IgD-negative memory B cell (primary cell): ENCODE measurements around the gene GNG2. TPM values are rescaled to one million over a fixed set of nuclear protein-coding genes. Genes with fewer than 3 reads are reported as not detected.

Source experiments
- H3K27ac Mint-ChIP-seq, 3 donors: one replicate each; pipeline ENCODE4 v1.8.0; 2020 to 2022; ENCODE audit warnings: mild to moderate bottlenecking in 3 of 3, mixed read lengths in 3 of 3, moderate library complexity in 1 of 3
- H3K27me3 Mint-ChIP-seq: one replicate; pipeline ENCODE4 v1.8.0; 2021; ENCODE audit warnings: mixed read lengths
- H3K36me3 Mint-ChIP-seq: one replicate; pipeline ENCODE4 v1.8.0; 2020; ENCODE audit warnings: mild to moderate bottlenecking, mixed read lengths
- H3K4me1 Mint-ChIP-seq, 3 donors: one replicate each; pipeline ENCODE4 v1.8.0; 2020 to 2022; ENCODE audit warnings: mixed read lengths in 3 of 3, mild to moderate bottlenecking in 1 of 3
- H3K4me3 Mint-ChIP-seq, 4 donors: one replicate each; pipeline ENCODE4 v1.8.0; 2020 to 2022; ENCODE audit warnings: mild to moderate bottlenecking in 4 of 4, mixed read lengths in 4 of 4, moderate library complexity in 3 of 4
- H3K9me3 Mint-ChIP-seq, 3 donors: one replicate each; pipeline ENCODE4 v1.8.0; 2020 to 2021; ENCODE audit warnings: mixed read lengths in 3 of 3, mild to moderate bottlenecking in 1 of 3
- polyA plus RNA-seq: library from polyadenylated mRNA; unstranded; fragments of 300-500 nt; fragmentation: Illumina TruSeq; gene quantifications from one replicate; pipeline ENCODE4 v1.2.3, GENCODE V29; 2021

Gene GNG2
- polyA plus RNA-seq, 1 donor from 2014 or later = 68.8 TPM

- no peaks in the 10 kb centered on the region for H3K9me3 Mint-ChIP-seq
- peaks cover 41 to 48% (median 43%) of the 10 kb centered on the region in 3 donors for H3K4me1 Mint-ChIP-seq
- no peak overlapping the region for H3K27ac Mint-ChIP-seq
- no peak overlapping the region for H3K4me3 Mint-ChIP-seq
- H3K27me3 Mint-ChIP-seq = no peaks in the 10 kb centered on the region
- H3K36me3 Mint-ChIP-seq = no peaks in the 10 kb centered on the region
Measured at GRCh38 chr14:51867741-51868140, 7.3 kb downstream of the GNG2 start.

GRCh38 chr14:51868405-51868804, 8.0 kb downstream of the GNG2 start:
- Mint-ChIP-seq H3K4me3 (no peak overlapping the region), H3K27ac (no peak overlapping the region), H3K36me3 (no peaks in the 10 kb centered on the region), H3K9me3 (no peaks in the 10 kb centered on the region), H3K4me1 (peaks cover 40 to 47% (median 44%) of the 10 kb centered on the region in 3 donors), H3K27me3 (no peaks in the 10 kb centered on the region)

DNA sequence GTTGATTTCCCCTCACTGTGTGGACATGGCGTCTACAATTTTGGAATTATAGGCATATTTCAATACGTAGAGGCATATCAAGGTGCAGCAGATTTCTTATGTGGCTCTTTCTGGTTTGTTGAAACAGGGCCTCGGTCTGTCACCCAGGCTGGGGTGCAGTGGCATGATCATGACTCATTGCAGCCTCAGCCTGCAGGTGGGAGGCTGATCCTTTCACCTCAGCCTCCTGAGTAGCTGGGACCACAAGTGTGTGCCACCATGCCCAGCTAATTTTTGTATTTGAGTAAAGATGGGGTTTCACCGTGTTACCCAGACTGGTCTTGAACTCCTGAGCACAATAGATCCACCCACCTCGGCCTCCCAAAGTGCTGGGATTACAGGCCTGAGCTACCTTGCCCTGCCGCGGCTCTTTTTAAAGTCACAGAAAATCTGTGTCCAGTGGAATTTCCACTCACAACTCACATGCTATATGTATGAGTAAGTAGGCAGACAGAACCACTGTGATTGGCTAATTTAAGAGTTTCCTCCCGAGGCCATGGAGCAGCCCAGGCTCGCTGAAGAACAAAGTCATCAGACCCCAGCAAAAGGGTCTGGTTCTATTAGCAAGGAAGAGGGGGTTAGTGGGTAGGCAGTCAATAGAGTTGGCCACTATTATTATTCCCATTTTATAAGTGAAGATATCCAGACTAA, 9.1 kb downstream of the GNG2 start:
- peaks cover 37 to 44% (median 44%) of the 10 kb centered on the region in 3 donors for H3K4me1 Mint-ChIP-seq
- no peaks in the 10 kb centered on the region for H3K27me3 Mint-ChIP-seq
- no peaks in the 10 kb centered on the region for H3K9me3 Mint-ChIP-seq
- peak overlapping the region in 2 of 4 donors; percentile 42 to 83 for H3K4me3 Mint-ChIP-seq
- H3K27ac Mint-ChIP-seq = peak overlapping the region in 1 of 3 donors; percentile 60
- H3K36me3 Mint-ChIP-seq = peaks cover 2% of the 10 kb centered on the region

DNA sequence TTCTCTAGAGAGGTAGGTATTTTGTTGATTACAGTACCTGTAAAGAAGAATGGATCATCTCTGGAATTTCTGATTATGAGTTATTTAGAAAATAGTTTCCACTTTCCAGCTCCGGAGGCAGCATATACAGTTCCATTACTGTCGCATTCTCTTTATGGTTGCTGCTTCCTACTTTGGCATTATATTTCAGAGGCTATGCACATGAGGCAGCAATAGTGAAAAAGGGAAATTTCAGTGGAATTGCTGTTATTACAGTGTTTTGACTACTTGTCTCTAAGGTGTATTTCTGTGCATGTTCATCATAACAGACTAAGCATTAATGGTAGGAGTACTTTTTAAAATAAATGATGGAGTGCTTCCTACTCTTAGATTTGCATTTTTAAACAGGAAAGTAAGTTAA, 10.2 kb downstream of the GNG2 start:
- peaks cover 38 to 43% (median 40%) of the 10 kb centered on the region in 3 donors for H3K4me1 Mint-ChIP-seq
- H3K9me3 Mint-ChIP-seq = no peaks in the 10 kb centered on the region
- H3K27ac Mint-ChIP-seq = peak overlapping the region in 1 of 3 donors; percentile 36
- H3K4me3 Mint-ChIP-seq = peak overlapping the region in 1 of 4 donors; percentile 78
- H3K36me3 Mint-ChIP-seq = peaks cover 2% of the 10 kb centered on the region
- no peaks in the 10 kb centered on the region for H3K27me3 Mint-ChIP-seq

- Mint-ChIP-seq H3K9me3 (no peaks in the 10 kb centered on the region), H3K4me1 (peaks cover 41 to 45% (median 44%) of the 10 kb centered on the region in 3 donors), H3K36me3 (peaks cover 2% of the 10 kb centered on the region), H3K27me3 (no peaks in the 10 kb centered on the region), H3K27ac (peak overlapping the region; percentile 16 to 47 (median 39)), H3K4me3 (peak overlapping the region in 2 of 4 donors; percentile 26 to 81)
Measured at GRCh38 chr14:51871846-51872245, 11.4 kb downstream of the GNG2 start.

- H3K4me1 Mint-ChIP-seq = peaks cover 44 to 48% (median 48%) of the 10 kb centered on the region in 3 donors
- peak overlapping the region; percentile 17 to 47 (median 39) for H3K27ac Mint-ChIP-seq
Measured at GRCh38 chr14:51872396-51872795, 12.0 kb downstream of the GNG2 start.

DNA sequence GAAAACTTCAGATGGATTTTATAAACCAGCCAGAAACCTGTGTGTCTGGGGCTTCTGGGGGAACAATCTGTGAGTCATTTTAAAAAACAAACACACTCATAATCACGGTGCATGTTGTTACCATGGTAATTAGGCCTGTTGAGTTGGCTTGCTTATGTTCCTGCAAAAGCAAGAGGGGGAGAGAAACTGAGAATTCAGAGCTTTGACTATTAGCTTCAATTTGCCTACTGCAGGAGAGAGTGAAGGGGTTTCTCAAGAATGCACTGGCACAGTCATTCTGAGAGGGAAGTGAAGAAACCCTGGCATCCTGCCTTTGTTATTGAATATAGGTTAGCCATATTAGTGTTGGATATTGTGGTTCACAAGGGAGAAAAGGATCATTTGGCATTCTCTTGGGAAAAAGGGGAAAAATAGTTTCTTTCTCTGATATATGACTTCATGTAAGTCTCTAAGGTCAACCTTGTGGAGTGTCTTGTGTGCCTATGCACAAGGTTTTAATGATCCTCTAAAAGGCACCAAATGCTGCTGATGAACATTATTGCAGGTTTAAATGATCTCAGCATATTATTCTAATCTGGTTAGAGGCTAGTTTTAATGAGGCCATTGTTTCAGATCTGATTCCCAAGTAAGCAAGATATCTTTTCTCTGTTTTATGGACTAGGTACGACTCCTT, 12.9 kb downstream of the GNG2 start:
- Mint-ChIP-seq H3K9me3 (no peaks in the 10 kb centered on the region), H3K36me3 (peaks cover 2% of the 10 kb centered on the region), H3K4me3 (peak overlapping the region in 3 of 4 donors; percentile 7 to 61 (median 33)), H3K4me1 (peaks cover 51 to 53% (median 52%) of the 10 kb centered on the region in 3 donors), H3K27me3 (no peaks in the 10 kb centered on the region), H3K27ac (peak overlapping the region; percentile 6 to 39 (median 17))

More at GRCh38 chr14:51872396-51872795, 12.0 kb downstream of the GNG2 start:
- H3K36me3 Mint-ChIP-seq = peaks cover 2% of the 10 kb centered on the region
- peak overlapping the region in 1 of 4 donors; percentile 60 for H3K4me3 Mint-ChIP-seq
- H3K27me3 Mint-ChIP-seq = no peaks in the 10 kb centered on the region
- H3K9me3 Mint-ChIP-seq = no peaks in the 10 kb centered on the region

- H3K9me3 Mint-ChIP-seq = no peaks in the 10 kb centered on the region
- H3K4me3 Mint-ChIP-seq = peak overlapping the region in 2 of 4 donors; percentile 33 to 44
- peaks cover 44 to 56% (median 47%) of the 10 kb centered on the region in 3 donors for H3K4me1 Mint-ChIP-seq
- no peaks in the 10 kb centered on the region for H3K27me3 Mint-ChIP-seq
- peak overlapping the region in 2 of 3 donors; percentile 29 to 30 for H3K27ac Mint-ChIP-seq
- peaks cover 7% of the 10 kb centered on the region for H3K36me3 Mint-ChIP-seq
Measured at GRCh38 chr14:51877810-51878209, 17.4 kb downstream of the GNG2 start.

- Mint-ChIP-seq H3K27ac (peak overlapping the region in 2 of 3 donors; percentile 49 to 87), H3K9me3 (no peaks in the 10 kb centered on the region), H3K4me3 (peak overlapping the region in 1 of 4 donors; percentile 4), H3K27me3 (no peaks in the 10 kb centered on the region), H3K36me3 (peaks cover 5% of the 10 kb centered on the region), H3K4me1 (peaks cover 41 to 55% (median 43%) of the 10 kb centered on the region in 3 donors)
Measured at GRCh38 chr14:51879170-51879569, 18.8 kb downstream of the GNG2 start.

- Mint-ChIP-seq H3K36me3 (peaks cover 9% of the 10 kb centered on the region), H3K27me3 (no peaks in the 10 kb centered on the region), H3K9me3 (no peaks in the 10 kb centered on the region), H3K27ac (peak overlapping the region in 1 of 3 donors; percentile 31), H3K4me3 (peak overlapping the region in 2 of 4 donors; percentile 11 to 60), H3K4me1 (peaks cover 45 to 57% (median 46%) of the 10 kb centered on the region in 3 donors)
Measured at GRCh38 chr14:51880835-51881580, 20.6 kb downstream of the GNG2 start.

DNA sequence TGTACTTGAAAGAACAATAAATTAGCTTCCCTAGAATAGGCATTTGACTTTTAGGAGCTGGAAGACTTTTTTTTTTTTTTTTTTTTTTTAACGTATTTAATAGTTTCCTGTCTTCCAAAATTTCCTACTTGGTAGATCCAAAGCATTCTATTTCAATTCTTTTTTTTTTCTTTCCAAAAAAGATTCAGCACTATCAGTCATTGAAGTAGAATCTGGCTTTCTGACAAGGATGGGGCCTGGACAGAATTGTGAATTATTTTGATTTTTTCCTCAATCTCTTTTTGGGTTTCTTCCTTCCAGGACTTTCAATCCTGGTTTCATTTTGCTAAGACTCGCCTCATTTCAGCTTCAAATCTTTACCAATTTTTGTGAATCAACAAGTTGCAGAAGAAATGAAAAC, 21.2 kb downstream of the GNG2 start:
- Mint-ChIP-seq H3K27me3 (no peaks in the 10 kb centered on the region), H3K9me3 (no peaks in the 10 kb centered on the region), H3K4me1 (peaks cover 44 to 55% (median 45%) of the 10 kb centered on the region in 3 donors), H3K4me3 (peak overlapping the region in 2 of 4 donors; percentile 60 to 65), H3K27ac (no peak overlapping the region), H3K36me3 (peaks cover 9% of the 10 kb centered on the region)

GRCh38 chr14:51883232-51883631, 22.8 kb downstream of the GNG2 start:
- Mint-ChIP-seq H3K9me3 (no peaks in the 10 kb centered on the region), H3K4me3 (no peak overlapping the region), H3K27me3 (no peaks in the 10 kb centered on the region), H3K27ac (no peak overlapping the region), H3K36me3 (peaks cover 13% of the 10 kb centered on the region), H3K4me1 (peaks cover 34 to 53% (median 39%) of the 10 kb centered on the region in 3 donors)

DNA sequence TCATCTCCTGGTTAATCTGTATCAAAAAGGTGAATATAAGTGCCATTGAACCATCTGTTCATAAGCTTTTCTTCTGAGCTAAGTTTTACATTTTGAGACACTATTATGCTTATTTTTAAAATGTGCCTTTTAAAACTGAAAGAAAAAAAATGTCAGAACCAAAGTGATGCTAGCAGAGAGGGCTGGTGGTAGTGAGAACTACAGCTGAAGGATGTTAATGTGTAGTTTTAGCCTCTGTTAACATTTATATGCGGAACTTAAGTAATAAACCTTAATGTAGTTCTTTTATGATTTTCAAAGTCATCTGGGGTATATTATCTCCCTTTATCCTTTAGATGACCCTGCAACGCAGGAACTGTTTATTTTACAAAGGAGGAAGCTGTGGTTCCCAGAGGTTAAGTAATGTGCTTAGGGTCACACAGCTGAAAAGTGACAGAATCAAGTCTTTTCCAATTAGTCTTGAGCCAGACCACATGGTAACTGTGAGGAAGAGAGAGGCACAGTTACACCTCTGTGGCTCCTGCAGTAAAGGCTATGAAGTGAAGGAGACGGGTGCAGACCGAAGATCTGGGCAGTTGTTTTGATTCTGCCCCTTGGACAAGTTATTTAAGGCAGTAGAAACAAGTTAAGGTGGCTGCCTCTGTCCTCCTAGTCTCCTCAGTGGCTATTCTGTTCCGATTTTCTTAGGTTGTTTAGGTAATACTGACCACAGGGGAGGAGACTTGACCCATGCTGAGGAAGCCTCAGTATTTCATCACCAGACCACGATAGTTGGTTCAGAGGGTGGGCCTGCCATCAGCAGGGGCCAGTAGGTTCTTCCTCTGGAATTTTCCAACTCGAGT, 23.9 kb downstream of the GNG2 start:
- Mint-ChIP-seq H3K36me3 (peaks cover 9% of the 10 kb centered on the region), H3K27me3 (no peaks in the 10 kb centered on the region), H3K9me3 (peaks cover 0 to 2% (median 0%) of the 10 kb centered on the region in 3 donors), H3K4me3 (peak overlapping the region in 1 of 4 donors; percentile 58), H3K4me1 (peaks cover 28 to 49% (median 29%) of the 10 kb centered on the region in 3 donors), H3K27ac (peak overlapping the region in 1 of 3 donors; percentile 33)

GRCh38 chr14:51889851-51890250, 29.4 kb downstream of the GNG2 start:
- Mint-ChIP-seq H3K36me3 (peaks cover 13% of the 10 kb centered on the region), H3K9me3 (peaks cover 0 to 2% (median 0%) of the 10 kb centered on the region in 3 donors), H3K27me3 (no peaks in the 10 kb centered on the region), H3K4me1 (peaks cover 9 to 27% (median 13%) of the 10 kb centered on the region in 3 donors), H3K27ac (peak overlapping the region in 1 of 3 donors; percentile 62), H3K4me3 (no peak overlapping the region)
